ENCODE measurements around the gene CCDC184.
"Not testable (repeated sequence)": the region's sequence is repeated elsewhere in the genome, so short reads cannot be mapped to it uniquely, and the experiment has no call there.

CCDC184 gene

DNA sequence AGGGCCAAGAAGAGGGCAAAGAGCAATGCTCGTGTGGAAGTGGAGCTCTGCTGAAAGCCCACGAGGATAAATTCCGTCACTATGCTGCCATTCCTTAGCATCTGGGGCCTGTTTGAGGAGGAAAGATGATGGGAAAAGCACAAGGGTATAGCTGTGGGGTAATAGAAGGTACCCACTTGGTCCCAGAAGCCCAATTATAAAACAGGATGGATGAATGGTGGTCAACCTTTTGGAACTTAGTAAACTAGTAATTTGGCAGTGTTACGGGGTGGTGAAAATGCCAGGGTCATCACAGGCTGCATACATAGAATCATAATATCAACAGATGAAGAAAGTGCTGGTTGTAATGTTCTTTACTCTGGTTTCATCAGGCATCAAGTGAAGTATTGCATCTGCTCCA lies 19.7 kb downstream of the CCDC184 start, which contains the start of gene OR10AD1:
Gene OR10AD1, minus strand, starts transcription at position 101 of the 400 bp plus-strand sequence. Its CDS starts 0 bp downstream, at position 101.
- H3K9me3 Mint-ChIP-seq = peaks cover 62% of the 10 kb centered on the region
- no peaks in the 10 kb centered on the region for H3K27me3 Mint-ChIP-seq (ENCODE audit: low read depth)
- H3K27ac Mint-ChIP-seq = no peak within 1 kb of the TSS

DNA sequence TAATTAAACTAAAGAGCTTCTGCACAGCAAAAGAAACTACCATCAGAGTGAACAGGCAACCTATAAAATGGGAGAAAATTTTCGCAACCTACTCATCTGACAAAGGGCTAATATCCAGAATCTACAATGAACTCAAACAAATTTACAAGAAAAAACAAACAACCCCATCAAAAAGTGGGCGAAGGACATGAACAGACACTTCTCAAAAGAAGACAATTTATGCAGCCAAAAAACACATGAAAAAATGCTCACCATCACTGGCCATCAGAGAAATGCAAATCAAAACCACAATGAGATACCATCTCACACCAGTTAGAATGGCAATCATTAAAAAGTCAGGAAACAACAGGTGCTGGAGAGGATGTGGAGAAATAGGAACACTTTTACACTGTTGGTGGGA lies 26.1 kb downstream of the CCDC184 start:
- H3K4me3 Mint-ChIP-seq; H3K4me1 Mint-ChIP-seq (ENCODE audit: low read depth); H3K27ac Mint-ChIP-seq: not testable (repeated sequence)
- peaks cover 28% of the 10 kb centered on the region for H3K9me3 Mint-ChIP-seq
- H3K27me3 Mint-ChIP-seq (ENCODE audit: low read depth) = peaks cover 23% of the 10 kb centered on the region
- H3K36me3 Mint-ChIP-seq (ENCODE audit: low read depth) = peaks cover 14% of the 10 kb centered on the region

More for the DNA sequence above, 19.7 kb downstream of the CCDC184 start, which contains the start of gene OR10AD1:
- Mint-ChIP-seq H3K4me3 (no peak within 1 kb of the TSS), H3K36me3 (ENCODE audit: low read depth) (peaks cover 48% of the 10 kb centered on the region), H3K4me1 (ENCODE audit: low read depth) (peaks cover 20% of the 10 kb centered on the region)

DNA sequence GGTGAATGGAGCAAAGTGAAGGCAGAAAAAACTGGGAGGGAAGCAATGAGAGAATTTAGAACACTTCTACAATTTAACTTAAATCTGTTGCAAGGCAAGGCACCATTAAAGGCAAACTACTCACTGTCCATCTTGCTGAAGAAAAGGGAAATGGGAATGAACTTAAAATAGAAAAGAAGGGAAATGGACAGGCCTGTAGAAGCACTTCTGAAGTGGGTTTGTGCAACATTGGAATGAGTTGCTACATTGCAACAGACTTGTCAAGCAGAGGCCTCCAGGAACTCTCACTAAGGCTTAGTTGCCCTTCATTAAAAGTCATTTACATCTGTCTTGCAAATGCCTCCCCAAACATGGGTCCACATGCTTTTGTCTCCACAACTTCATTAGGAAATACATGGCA lies 33.3 kb downstream of the CCDC184 start:
- H3K4me1 Mint-ChIP-seq (ENCODE audit: low read depth) = no peaks in the 10 kb centered on the region
- no peak overlapping the region for H3K27ac Mint-ChIP-seq
- H3K36me3 Mint-ChIP-seq (ENCODE audit: low read depth) = no peaks in the 10 kb centered on the region
- no peaks in the 10 kb centered on the region for H3K9me3 Mint-ChIP-seq
- H3K4me3 Mint-ChIP-seq = no peak overlapping the region
- peaks cover 21% of the 10 kb centered on the region for H3K27me3 Mint-ChIP-seq (ENCODE audit: low read depth)

DNA sequence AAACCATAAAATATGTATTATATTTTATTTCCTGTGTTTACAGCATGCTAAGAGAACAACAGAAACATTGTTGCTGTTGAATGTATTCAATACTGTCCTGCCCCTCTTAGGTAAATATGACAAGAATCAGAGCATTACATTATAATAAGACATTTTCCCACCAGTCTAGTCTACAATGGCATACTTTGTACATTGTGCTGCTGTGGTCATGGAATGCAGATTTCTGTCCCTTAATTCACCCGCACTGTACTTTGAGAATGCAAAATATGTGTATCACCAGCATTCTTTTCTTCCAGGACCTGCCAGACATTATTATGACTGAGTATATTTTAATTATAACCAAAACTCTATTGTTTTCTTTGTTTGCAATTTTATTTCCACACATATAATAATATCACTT lies 36.2 kb downstream of the CCDC184 start:
- no peaks in the 10 kb centered on the region for H3K4me1 Mint-ChIP-seq (ENCODE audit: low read depth)
- H3K4me3 Mint-ChIP-seq = no peak overlapping the region
- H3K9me3 Mint-ChIP-seq = peaks cover 6% of the 10 kb centered on the region
- no peak overlapping the region for H3K27ac Mint-ChIP-seq
- peaks cover 22% of the 10 kb centered on the region for H3K27me3 Mint-ChIP-seq (ENCODE audit: low read depth)
- no peaks in the 10 kb centered on the region for H3K36me3 Mint-ChIP-seq (ENCODE audit: low read depth)

DNA sequence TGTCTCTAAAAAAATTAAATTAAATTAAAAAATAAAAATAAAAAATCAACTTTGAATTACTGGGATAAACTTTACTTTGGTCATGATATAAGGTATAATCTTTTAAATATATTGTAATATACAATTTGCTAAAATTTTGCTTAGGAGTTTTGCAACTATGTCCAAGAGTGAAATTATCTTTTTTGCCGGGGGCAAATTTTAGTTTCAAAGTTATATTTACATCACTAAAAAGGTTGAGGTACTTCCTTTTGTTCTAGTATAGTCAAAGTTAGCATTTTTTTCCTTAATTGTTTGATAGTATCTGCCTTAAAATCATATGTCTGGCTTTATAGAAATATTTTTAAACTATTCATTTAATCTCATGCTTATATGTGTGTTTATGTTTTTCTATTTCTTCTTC lies 37.3 kb downstream of the CCDC184 start:
- Mint-ChIP-seq H3K27me3 (ENCODE audit: low read depth) (peaks cover 24% of the 10 kb centered on the region), H3K4me3 (no peak overlapping the region), H3K4me1 (ENCODE audit: low read depth) (no peaks in the 10 kb centered on the region), H3K36me3 (ENCODE audit: low read depth) (no peaks in the 10 kb centered on the region), H3K27ac (no peak overlapping the region), H3K9me3 (peaks cover 6% of the 10 kb centered on the region)

DNA sequence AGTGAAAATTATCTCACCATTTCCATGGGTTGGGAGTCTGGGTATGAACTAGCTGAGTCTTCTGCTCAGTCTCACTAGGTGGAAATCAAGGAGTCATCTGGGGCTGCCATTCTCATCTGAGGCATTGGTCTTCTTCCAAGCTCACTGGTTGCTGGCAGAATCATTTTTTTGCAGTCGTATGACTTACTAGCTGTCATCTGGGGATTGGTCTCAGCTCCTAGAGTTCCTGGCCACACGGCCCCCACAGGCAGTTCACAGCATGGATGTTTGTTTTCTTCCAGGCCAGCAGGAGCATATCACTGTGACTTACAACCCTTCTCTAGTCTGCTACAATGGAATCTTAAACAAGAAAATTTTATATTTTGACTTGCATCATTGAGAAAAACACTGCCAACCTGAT lies 38.2 kb downstream of the CCDC184 start:
- Mint-ChIP-seq H3K27me3 (ENCODE audit: low read depth) (peaks cover 29% of the 10 kb centered on the region), H3K4me1 (ENCODE audit: low read depth) (no peaks in the 10 kb centered on the region), H3K27ac (no peak overlapping the region), H3K9me3 (peaks cover 8% of the 10 kb centered on the region), H3K36me3 (ENCODE audit: low read depth) (no peaks in the 10 kb centered on the region), H3K4me3 (no peak overlapping the region)

DNA sequence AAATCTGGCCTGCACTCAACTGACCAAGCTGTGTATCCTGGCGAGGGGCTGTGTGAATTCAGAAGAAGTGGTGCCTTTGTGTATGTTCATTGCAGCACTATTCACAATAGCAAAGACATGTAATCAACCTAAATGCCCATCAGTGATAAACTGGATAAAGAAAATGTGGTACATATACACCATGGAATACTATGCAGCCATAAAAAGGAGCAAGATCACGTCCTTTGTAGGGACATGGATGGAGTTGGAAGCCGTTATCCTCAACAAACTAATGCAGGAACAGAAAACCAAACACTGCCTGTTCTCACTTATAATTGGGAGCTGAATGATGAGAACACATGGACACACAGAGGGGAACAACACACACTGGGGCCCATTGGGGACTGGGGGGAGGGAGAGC lies 41.1 kb downstream of the CCDC184 start:
- Mint-ChIP-seq H3K27me3 (ENCODE audit: low read depth) (peaks cover 26% of the 10 kb centered on the region), H3K9me3 (peaks cover 26% of the 10 kb centered on the region)
- not testable (repeated sequence) for H3K27ac Mint-ChIP-seq; H3K36me3 Mint-ChIP-seq (ENCODE audit: low read depth); H3K4me1 Mint-ChIP-seq (ENCODE audit: low read depth); H3K4me3 Mint-ChIP-seq

DNA sequence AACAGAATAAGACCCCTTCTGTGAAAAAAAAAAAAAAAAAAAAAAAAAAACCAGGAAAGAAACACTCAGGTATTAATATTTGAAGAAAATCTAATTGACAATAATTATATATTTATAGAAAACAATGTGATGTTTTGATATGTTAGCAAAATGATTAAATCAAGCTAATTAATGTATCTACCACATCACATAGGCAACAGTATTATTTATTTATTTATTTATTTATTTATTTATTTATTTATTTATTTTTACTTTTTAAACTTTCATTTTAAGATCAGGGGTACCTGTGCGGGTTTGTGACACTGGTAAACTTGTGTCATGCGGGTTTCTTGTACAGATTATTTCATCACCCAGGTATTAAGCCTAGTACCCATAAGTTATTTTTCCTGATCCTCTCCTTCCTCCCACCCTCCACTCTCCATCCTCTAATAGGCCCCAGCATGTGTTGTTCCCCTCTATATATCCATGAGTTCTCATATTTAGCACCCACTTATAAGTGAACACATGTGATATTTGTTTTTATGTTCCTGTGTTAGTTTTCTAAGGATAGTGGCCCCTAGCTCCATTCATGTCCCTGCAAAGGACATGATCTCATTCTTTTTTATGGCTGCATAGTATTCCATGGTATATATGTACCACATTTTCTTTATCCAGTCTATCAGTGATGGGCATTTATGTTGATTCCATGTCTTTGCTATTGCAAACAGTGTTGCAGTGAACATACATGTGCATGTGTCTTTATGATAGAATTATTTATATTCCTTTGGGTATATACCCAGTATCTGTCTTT lies 47.9 kb downstream of the CCDC184 start:
- H3K9me3 Mint-ChIP-seq = peaks cover 20% of the 10 kb centered on the region
- H3K4me1 Mint-ChIP-seq (ENCODE audit: low read depth); H3K36me3 Mint-ChIP-seq (ENCODE audit: low read depth); H3K27ac Mint-ChIP-seq; H3K4me3 Mint-ChIP-seq: not testable (repeated sequence)
- H3K27me3 Mint-ChIP-seq (ENCODE audit: low read depth) = peaks cover 11% of the 10 kb centered on the region
